CD4-positive, CD25-positive, alpha-beta regulatory T cell (primary cell): ENCODE measurements around the gene PTPRN2. TPM values are rescaled to one million over a fixed set of nuclear protein-coding genes. Genes with fewer than 3 reads are reported as not detected.

ENCODE experiments used
- ATAC-seq, 2 donors: fragments of 150-1000 bp; cut with Tn5 transposase; one replicate each; pipeline ENCODE4 v1.10.0; 2021; ENCODE audit warnings: low read depth in 2 of 2, moderate number of reproducible peaks in 2 of 2, moderate library complexity in 1 of 2
- DNase-seq, 3 donors: peaks; one replicate each; pipeline versions ENCODE4 v3.0.0 to v3.0.0-alpha.2; 2012 to 2022; ENCODE audit warnings: mixed read lengths in 1 of 3
- H3K27ac ChIP-seq: one replicate; pipeline ENCODE4 v1.7.0; 2013; ENCODE audit warnings: mild to moderate bottlenecking, low read length; ENCODE audit not compliant: insufficient read depth, poor library complexity, severe bottlenecking
- H3K27me3 ChIP-seq: one replicate; pipeline ENCODE4 v1.7.0; 2013; ENCODE audit warnings: low read length; ENCODE audit not compliant: control insufficient read depth, insufficient read depth
- H3K36me3 ChIP-seq: one replicate; pipeline ENCODE4 v1.7.0; 2013; ENCODE audit warnings: mild to moderate bottlenecking, low read length, moderate library complexity; ENCODE audit not compliant: control insufficient read depth, insufficient read depth
- H3K4me1 ChIP-seq: 2 replicates; pipeline ENCODE4 v1.7.0; 2013; ENCODE audit warnings: mild to moderate bottlenecking, low read length; ENCODE audit not compliant: insufficient read depth, control insufficient read depth, poor library complexity, severe bottlenecking
- H3K4me3 ChIP-seq: one replicate; pipeline ENCODE4 v1.7.0; 2013; ENCODE audit warnings: low read depth, mild to moderate bottlenecking, low read length, moderate library complexity
- H3K9me3 ChIP-seq, 2 experiments: 1 replicate in 1 of 2; 2 replicates in 1 of 2; pipeline ENCODE4 v1.7.0; 2013; ENCODE audit warnings: low read length in 2 of 2, mild to moderate bottlenecking in 1 of 2, moderate library complexity in 1 of 2; ENCODE audit not compliant: control insufficient read depth in 2 of 2
- H3K27ac Mint-ChIP-seq, 3 donors: one replicate each; pipeline ENCODE4 v1.8.0; 2020 to 2022; ENCODE audit warnings: mild to moderate bottlenecking in 3 of 3, mixed read lengths in 3 of 3, moderate library complexity in 2 of 3
- H3K27me3 Mint-ChIP-seq: one replicate; pipeline ENCODE4 v1.8.0; 2022; ENCODE audit warnings: mild to moderate bottlenecking, mixed read lengths
- H3K36me3 Mint-ChIP-seq: one replicate; pipeline ENCODE4 v1.8.0; 2020; ENCODE audit warnings: mixed read lengths
- H3K4me1 Mint-ChIP-seq, 4 donors: one replicate each; pipeline ENCODE4 v1.8.0; 2020 to 2022; ENCODE audit warnings: mixed read lengths in 4 of 4, mild to moderate bottlenecking in 1 of 4
- H3K4me3 Mint-ChIP-seq, 4 donors: one replicate each; pipeline ENCODE4 v1.8.0; 2020 to 2022; ENCODE audit warnings: mild to moderate bottlenecking in 4 of 4, mixed read lengths in 4 of 4, moderate library complexity in 3 of 4
- H3K9me3 Mint-ChIP-seq, 7 donors: one replicate each; pipeline ENCODE4 v1.8.0; 2020 to 2022; ENCODE audit warnings: mixed read lengths in 7 of 7, mild to moderate bottlenecking in 3 of 7, moderate library complexity in 2 of 7
- polyA plus RNA-seq, 4 donors: library from polyadenylated mRNA; unstranded; fragments of 300-500 nt; fragmentation: Illumina TruSeq; gene quantifications; one replicate each; pipeline ENCODE4 v1.2.3, GENCODE V29; 2021
- total RNA-seq: library from RNA; stranded (reverse); gene quantifications from one replicate; pipeline ENCODE4 v1.2.3, GENCODE V29; 2022

PTPRN2 gene
- total and polyA plus RNA-seq, 5 donors from 2014 or later, result 1.6 to 4.7 (median 2.7) TPM

DNA sequence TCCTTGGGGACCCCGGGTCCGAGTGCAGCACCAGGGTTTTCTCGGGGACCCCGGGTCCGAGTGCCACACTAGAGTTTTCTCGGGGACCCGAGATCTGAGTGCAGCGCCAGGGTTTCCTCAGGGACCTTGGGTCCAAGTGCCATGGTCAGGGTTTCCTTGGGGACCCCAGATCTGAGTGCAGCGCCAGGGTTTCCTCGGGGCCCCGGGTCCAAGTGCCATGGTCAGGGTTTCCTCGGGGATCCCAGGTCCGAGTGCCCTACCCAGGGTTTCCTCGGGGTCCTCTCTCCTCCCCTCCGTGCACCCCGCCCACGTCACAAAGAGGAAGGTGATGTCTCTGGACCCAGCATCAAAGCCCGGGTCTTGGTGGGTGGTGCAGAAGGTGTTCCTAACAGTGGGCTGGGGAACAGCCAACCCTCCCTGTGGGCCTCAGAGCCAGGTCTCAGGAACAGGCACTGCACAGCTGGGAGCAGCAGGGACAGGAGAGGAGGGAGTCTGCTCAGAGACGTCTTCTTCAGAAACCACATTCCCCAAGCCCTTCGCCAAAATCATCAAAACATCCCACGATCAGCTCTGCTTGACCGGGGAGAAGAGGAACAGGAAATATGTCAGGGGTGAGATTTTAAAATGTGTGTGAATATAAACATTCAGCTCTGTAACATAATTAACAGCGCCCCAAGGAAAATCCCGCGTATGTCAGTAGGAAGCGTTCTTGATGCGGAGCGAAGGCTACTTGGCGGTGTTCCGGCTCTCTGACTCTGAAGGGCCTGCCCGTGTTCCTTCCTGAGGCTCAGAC, 710.1 kb downstream of the PTPRN2 start:
- Histone ChIP-seq H3K27ac (no peak overlapping the region), H3K4me1 (no peaks in the 10 kb centered on the region), H3K27me3 (no peaks in the 10 kb centered on the region), H3K4me3 (no peak overlapping the region), H3K36me3 (no peaks in the 10 kb centered on the region), H3K9me3 (no peaks in the 10 kb centered on the region)
- Mint-ChIP-seq H3K4me1 (peaks cover 0 to 20% (median 14%) of the 10 kb centered on the region in 4 donors), H3K27me3 (no peaks in the 10 kb centered on the region), H3K9me3 (peaks cover 0 to 6% (median 3%) of the 10 kb centered on the region in 7 donors), H3K27ac (peak overlapping the region in 1 of 3 donors; percentile 79), H3K4me3 (no peak overlapping the region), H3K36me3 (no peaks in the 10 kb centered on the region)
- DNase-seq (no peak), ATAC-seq (no peak)

GRCh38 chr7:157876469-157877285, 710.9 kb downstream of the PTPRN2 start:
- Mint-ChIP-seq H3K9me3 (peaks cover 0 to 6% (median 3%) of the 10 kb centered on the region in 7 donors), H3K4me3 (no peak overlapping the region), H3K4me1 (peaks cover 0 to 29% (median 14%) of the 10 kb centered on the region in 4 donors), H3K36me3 (no peaks in the 10 kb centered on the region), H3K27me3 (no peaks in the 10 kb centered on the region), H3K27ac (peak overlapping the region in 1 of 3 donors; percentile 46)
- Histone ChIP-seq H3K27ac (no peak overlapping the region), H3K36me3 (no peaks in the 10 kb centered on the region), H3K27me3 (no peaks in the 10 kb centered on the region), H3K4me1 (no peaks in the 10 kb centered on the region), H3K9me3 (no peaks in the 10 kb centered on the region), H3K4me3 (no peak overlapping the region)
- DNase-seq (no peak), ATAC-seq (no peak)

GRCh38 chr7:157875230-157876179, 712.1 kb downstream of the PTPRN2 start:
- H3K27ac ChIP-seq, result no peak overlapping the region
- H3K27ac Mint-ChIP-seq, result peak overlapping the region; percentile 44 to 82 (median 74)
- H3K4me3 ChIP-seq, result peak overlapping the region; percentile 62

GRCh38 chr7:157874870-157875229, 712.8 kb downstream of the PTPRN2 start:
- peak overlapping the region; percentile 62 for H3K4me3 ChIP-seq
- H3K9me3 Mint-ChIP-seq, result peaks cover 0 to 2% (median 0%) of the 10 kb centered on the region in 7 donors
- peaks cover 0 to 44% (median 11%) of the 10 kb centered on the region in 4 donors for H3K4me1 Mint-ChIP-seq
- H3K4me1 ChIP-seq, result peaks cover 3% of the 10 kb centered on the region
- peak in 1 of 3 donors; percentile 14 for DNase-seq
- H3K27ac Mint-ChIP-seq, result peak overlapping the region; percentile 44 to 82 (median 74)
- no peaks in the 10 kb centered on the region for H3K36me3 Mint-ChIP-seq
- no peaks in the 10 kb centered on the region for H3K27me3 Mint-ChIP-seq
- H3K27me3 ChIP-seq, result no peaks in the 10 kb centered on the region
- no peaks in the 10 kb centered on the region for H3K36me3 ChIP-seq
- H3K4me3 Mint-ChIP-seq, result peak overlapping the region; percentile 54 to 87 (median 78)
- no peaks in the 10 kb centered on the region for H3K9me3 ChIP-seq
- ATAC-seq, result peak; percentile 24 to 32
- H3K27ac ChIP-seq, result no peak overlapping the region

More at GRCh38 chr7:157875230-157876179, 712.1 kb downstream of the PTPRN2 start:
- Histone ChIP-seq H3K4me1 (peaks cover 3% of the 10 kb centered on the region), H3K36me3 (no peaks in the 10 kb centered on the region), H3K9me3 (no peaks in the 10 kb centered on the region), H3K27me3 (no peaks in the 10 kb centered on the region)
- Mint-ChIP-seq H3K4me3 (peak overlapping the region; percentile 54 to 87 (median 78)), H3K9me3 (peaks cover 0 to 4% (median 0%) of the 10 kb centered on the region in 7 donors), H3K4me1 (peaks cover 0 to 40% (median 11%) of the 10 kb centered on the region in 4 donors), H3K36me3 (no peaks in the 10 kb centered on the region), H3K27me3 (no peaks in the 10 kb centered on the region)
- ATAC-seq (peak; percentile 60 to 64), DNase-seq (peak; percentile 10 to 55 (median 54))

DNA sequence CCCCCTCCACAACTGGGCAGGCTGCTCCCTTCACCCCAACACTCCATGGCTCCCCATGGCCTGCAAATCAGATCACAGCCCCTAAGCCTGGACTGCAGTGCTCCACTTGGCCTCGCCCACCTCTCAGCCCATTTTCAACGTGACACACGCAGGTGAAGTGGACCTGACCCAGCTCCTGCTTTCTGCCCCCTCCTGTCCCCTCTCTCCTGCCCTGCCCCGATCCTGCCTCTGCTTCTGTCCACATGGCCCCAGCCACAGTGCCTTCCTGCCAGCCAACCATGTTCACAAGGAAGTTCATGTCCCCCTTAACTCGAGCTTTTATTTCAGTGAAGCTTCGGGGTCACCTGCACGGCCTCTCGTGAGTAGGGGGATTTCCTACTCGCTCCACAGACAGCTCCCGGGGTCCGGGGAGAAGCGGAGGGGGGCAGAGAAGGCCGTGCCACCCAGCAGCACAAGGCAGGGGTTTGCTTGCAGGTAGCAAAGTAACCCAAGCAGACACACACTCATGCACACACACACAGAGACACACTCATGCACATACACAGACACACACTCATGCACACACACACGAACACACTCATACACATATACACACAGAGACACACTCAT, 713.3 kb downstream of the PTPRN2 start:
- Mint-ChIP-seq H3K27me3 (no peaks in the 10 kb centered on the region), H3K9me3 (no peaks in the 10 kb centered on the region), H3K27ac (peak overlapping the region in 2 of 3 donors; percentile 74 to 82), H3K4me1 (peaks cover 0 to 44% (median 11%) of the 10 kb centered on the region in 4 donors), H3K36me3 (no peaks in the 10 kb centered on the region), H3K4me3 (peak overlapping the region in 2 of 4 donors; percentile 79 to 87)
- no peaks in the 10 kb centered on the region for H3K9me3 ChIP-seq
- H3K36me3 ChIP-seq, result no peaks in the 10 kb centered on the region
- no peak overlapping the region for H3K27ac ChIP-seq
- ATAC-seq, result no peak
- no peak overlapping the region for H3K4me3 ChIP-seq
- H3K4me1 ChIP-seq, result peaks cover 3% of the 10 kb centered on the region
- DNase-seq, result no peak
- H3K27me3 ChIP-seq, result no peaks in the 10 kb centered on the region

- no peaks in the 10 kb centered on the region for H3K9me3 Mint-ChIP-seq
- Histone ChIP-seq H3K27me3 (no peaks in the 10 kb centered on the region), H3K9me3 (no peaks in the 10 kb centered on the region), H3K36me3 (no peaks in the 10 kb centered on the region), H3K27ac (no peak overlapping the region), H3K4me3 (no peak overlapping the region), H3K4me1 (peaks cover 3% of the 10 kb centered on the region)
- no peak overlapping the region for H3K27ac Mint-ChIP-seq
- ATAC-seq (no peak), DNase-seq (no peak)
- no peak overlapping the region for H3K4me3 Mint-ChIP-seq
- H3K4me1 Mint-ChIP-seq, result peaks cover 0 to 44% (median 11%) of the 10 kb centered on the region in 4 donors
- no peaks in the 10 kb centered on the region for H3K36me3 Mint-ChIP-seq
- no peaks in the 10 kb centered on the region for H3K27me3 Mint-ChIP-seq
These were observed 714.0 kb downstream of the PTPRN2 start for GRCh38 chr7:157873664-157874063.
